Measurements from ENCODE around the gene FGGY. TPM values are rescaled to one million over a fixed set of nuclear protein-coding genes. Genes with fewer than 3 reads are reported as not detected.
A peak's percentile ranks its signal among the peaks of the same experiment; 100 is the strongest.

FGGY gene
- total RNA-seq, 1 donor from 2014 or later: 12.6 TPM

DNA sequence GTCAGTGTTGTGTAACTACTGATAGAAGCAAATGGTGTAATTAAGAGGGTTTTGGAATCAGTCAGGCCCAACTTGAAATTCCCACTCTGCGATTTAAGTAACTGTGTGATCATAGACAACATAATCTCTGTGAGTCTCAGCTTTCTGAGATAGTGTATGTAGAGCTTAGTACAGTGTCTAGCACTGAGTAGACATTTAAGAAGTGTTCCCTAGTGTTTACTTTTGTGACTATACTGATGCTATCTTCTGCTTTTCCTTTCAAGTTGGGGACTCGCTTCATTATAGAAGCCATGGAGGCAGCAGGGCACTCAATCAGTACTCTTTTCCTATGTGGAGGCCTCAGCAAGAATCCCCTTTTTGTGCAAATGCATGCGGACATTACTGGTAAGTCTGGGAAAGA, 370.1 kb downstream of the FGGY start:
- Mint-ChIP-seq H3K9me3 (peaks cover 6% of the 10 kb centered on the region), H3K27ac (no peak overlapping the region), H3K4me3 (no peak overlapping the region), H3K36me3 (peaks cover 9% of the 10 kb centered on the region), H3K27me3 (no peaks in the 10 kb centered on the region), H3K4me1 (ENCODE audit: unreplicated experiment) (peaks cover 34% of the 10 kb centered on the region)
- TF ChIP-seq, protein P1, sequence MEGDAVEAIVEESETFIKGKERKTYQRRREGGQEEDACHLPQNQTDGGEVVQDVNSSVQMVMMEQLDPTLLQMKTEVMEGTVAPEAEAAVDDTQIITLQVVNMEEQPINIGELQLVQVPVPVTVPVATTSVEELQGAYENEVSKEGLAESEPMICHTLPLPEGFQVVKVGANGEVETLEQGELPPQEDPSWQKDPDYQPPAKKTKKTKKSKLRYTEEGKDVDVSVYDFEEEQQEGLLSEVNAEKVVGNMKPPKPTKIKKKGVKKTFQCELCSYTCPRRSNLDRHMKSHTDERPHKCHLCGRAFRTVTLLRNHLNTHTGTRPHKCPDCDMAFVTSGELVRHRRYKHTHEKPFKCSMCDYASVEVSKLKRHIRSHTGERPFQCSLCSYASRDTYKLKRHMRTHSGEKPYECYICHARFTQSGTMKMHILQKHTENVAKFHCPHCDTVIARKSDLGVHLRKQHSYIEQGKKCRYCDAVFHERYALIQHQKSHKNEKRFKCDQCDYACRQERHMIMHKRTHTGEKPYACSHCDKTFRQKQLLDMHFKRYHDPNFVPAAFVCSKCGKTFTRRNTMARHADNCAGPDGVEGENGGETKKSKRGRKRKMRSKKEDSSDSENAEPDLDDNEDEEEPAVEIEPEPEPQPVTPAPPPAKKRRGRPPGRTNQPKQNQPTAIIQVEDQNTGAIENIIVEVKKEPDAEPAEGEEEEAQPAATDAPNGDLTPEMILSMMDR (conservative IDR thresholded peaks at IDR 0.05): no peak
- no peak for DNase-seq (ENCODE audit: extremely low spot score, unreplicated experiment)

DNA sequence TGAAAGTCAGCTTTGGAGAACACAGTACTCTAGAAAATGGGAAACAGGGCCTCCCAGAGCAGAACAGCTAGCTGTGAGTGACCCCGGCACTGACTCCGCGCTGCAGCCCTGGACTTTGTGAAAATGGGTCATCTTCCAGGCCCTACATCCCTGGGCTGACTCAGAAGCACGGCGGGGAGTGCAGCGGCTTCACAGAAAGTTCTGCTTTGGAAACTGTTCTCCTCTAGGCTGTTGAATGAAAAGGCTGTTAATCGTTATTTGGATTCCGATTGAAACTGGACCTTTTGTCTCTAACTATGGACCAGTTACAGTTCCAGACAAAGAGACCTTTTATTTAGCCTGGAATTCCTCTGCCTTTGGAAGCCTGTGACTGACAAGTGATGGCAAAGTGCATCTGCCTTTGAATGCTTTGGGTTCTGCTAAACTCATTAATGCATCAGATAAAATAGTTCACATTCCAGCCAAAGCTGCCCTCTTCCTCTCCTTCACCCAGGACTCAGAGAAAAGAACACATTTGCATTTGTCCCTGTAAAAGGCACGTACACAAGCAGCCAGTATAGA, 372.9 kb downstream of the FGGY start:
- H3K27me3 Mint-ChIP-seq: no peaks in the 10 kb centered on the region
- TF ChIP-seq, protein P1 (conservative IDR thresholded peaks at IDR 0.05): no peak
- peaks cover 45% of the 10 kb centered on the region for H3K4me1 Mint-ChIP-seq (ENCODE audit: unreplicated experiment)
- no peak for DNase-seq (ENCODE audit: extremely low spot score, unreplicated experiment)
- peak overlapping the region; percentile 36 for H3K27ac Mint-ChIP-seq
- H3K9me3 Mint-ChIP-seq: peaks cover 6% of the 10 kb centered on the region
- no peak overlapping the region for H3K4me3 Mint-ChIP-seq
- peaks cover 9% of the 10 kb centered on the region for H3K36me3 Mint-ChIP-seq

DNA sequence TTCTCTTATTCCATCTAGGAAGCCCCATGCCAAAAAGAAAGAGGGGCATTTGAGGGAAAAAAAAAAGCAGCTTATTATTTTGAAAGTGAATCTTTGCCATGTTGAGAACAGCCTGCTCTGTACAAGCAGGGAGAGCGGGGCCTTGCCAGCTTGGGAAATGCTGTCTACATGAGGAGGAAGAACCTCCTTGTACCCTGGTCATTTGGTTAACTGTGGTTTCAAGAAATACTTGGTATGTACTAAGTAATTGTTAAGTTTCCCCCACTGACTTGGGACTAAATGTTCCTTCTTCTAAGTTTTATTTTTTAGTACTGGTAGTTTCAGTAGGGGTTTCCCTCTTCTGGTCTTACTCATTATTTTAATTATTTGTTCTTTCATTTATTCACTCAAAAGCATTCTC, 373.8 kb downstream of the FGGY start:
- TF ChIP-seq, protein P1 (conservative IDR thresholded peaks at IDR 0.05): no peak
- no peak for DNase-seq (ENCODE audit: extremely low spot score, unreplicated experiment)
- peaks cover 6% of the 10 kb centered on the region for H3K9me3 Mint-ChIP-seq
- H3K36me3 Mint-ChIP-seq: peaks cover 9% of the 10 kb centered on the region
- H3K27ac Mint-ChIP-seq: no peak overlapping the region
- no peak overlapping the region for H3K4me3 Mint-ChIP-seq
- no peaks in the 10 kb centered on the region for H3K27me3 Mint-ChIP-seq
- H3K4me1 Mint-ChIP-seq (ENCODE audit: unreplicated experiment): peaks cover 41% of the 10 kb centered on the region

DNA sequence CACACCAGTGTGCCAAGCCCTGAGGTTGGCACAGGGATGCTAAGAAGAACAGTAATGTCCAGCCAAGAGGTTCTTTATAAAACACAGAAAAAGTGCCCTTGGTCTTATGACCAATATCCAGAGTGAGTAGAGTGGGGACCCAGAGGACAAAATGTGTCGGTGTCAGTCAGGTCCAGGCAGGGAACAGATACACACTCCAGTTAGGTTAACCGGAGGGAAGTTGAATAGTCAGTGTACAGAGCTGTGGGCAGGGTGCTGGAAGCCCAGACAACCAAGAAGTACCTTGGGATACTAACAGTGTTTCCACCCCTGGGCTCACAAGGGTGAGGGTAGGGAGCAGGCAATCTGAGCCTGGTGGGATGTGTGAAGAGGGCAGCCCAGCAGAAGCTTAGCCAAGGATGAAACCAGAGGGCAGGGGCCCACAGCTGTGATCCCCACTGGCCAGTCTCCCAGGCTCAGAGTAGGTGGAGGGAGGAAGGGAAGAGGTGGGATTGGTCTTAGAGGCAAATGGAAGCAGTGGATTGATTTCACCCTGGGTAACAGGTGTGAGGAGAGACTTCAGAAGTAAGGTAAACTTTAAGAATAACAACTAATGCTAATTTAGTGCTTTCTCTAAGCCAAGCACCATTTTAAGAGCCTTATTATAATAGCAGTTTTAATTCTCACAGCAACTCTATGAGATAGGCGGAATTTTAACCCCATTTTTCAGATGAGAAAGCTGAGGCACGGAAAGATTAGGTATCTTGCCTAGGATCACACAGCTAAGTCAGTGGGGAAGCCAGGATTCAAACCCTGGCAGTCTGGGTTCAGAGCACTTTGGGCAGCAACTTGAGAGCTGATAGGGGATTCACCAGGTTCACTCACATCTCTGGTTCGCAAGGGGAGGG, 374.4 kb downstream of the FGGY start:
- peaks cover under 1% of the 10 kb centered on the region for H3K9me3 Mint-ChIP-seq
- H3K4me3 Mint-ChIP-seq: no peak overlapping the region
- no peaks in the 10 kb centered on the region for H3K27me3 Mint-ChIP-seq
- peaks cover 37% of the 10 kb centered on the region for H3K4me1 Mint-ChIP-seq (ENCODE audit: unreplicated experiment)
- no peak for DNase-seq (ENCODE audit: extremely low spot score, unreplicated experiment)
- H3K27ac Mint-ChIP-seq: no peak overlapping the region
- peaks cover 9% of the 10 kb centered on the region for H3K36me3 Mint-ChIP-seq
- TF ChIP-seq, protein P1 (conservative IDR thresholded peaks at IDR 0.05): no peak

DNA sequence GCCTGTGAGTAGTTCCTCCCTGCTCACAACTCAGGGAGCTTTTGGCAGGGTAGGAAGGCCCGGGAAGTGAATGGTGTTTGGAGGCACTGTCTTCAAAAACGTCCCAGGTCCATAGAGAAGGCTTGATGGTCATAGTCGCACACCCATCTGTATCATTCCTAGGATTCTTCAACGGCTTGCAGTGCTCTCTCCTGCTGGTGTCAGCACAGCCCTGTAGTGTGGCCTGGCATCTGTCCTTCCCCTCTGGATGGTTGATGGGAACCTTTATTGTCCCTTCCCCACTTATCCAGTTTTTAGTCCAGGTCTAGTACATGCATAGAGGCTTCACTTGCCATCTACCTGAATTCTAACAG, 375.0 kb downstream of the FGGY start:
- H3K4me3 Mint-ChIP-seq: no peak overlapping the region
- no peak for DNase-seq (ENCODE audit: extremely low spot score, unreplicated experiment)
- TF ChIP-seq, protein P1 (conservative IDR thresholded peaks at IDR 0.05): no peak
- H3K27me3 Mint-ChIP-seq: no peaks in the 10 kb centered on the region
- peaks cover 37% of the 10 kb centered on the region for H3K4me1 Mint-ChIP-seq (ENCODE audit: unreplicated experiment)
- no peaks in the 10 kb centered on the region for H3K9me3 Mint-ChIP-seq
- H3K27ac Mint-ChIP-seq: peak overlapping the region; percentile 37
- peaks cover 9% of the 10 kb centered on the region for H3K36me3 Mint-ChIP-seq

Data from type B pancreatic cell (in vitro differentiated cells).